Measurements from ENCODE around the gene FBXL20. TPM values are rescaled to one million over a fixed set of nuclear protein-coding genes. Genes with fewer than 3 reads are reported as not detected.
"Not testable (repeated sequence)": the region's sequence is repeated elsewhere in the genome, so short reads cannot be mapped to it uniquely, and the experiment has no call there.

The FBXL20 gene
- total and polyA plus RNA-seq, 2 donors (not counting 1 experiment from before 2014, with no cell fraction given): 7.6 to 14.5 TPM

DNA sequence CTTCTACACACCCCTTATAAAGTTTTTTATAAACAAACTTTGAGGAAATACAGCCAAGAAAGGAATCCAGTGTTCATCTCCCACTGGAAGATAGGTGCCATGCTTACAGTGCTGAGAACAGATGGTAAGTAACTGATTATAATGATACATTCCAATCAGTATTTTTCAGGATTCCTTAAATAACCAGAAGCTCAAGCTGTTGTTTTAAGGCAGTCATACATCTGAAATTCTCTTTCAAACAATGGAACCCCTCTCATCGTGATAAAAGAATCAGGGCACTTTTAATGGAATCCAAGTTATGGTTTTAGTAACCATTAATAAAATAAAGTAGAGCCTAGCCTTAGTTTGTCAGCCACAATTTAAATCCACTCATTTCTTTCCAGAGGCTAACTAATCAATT lies 119.6 kb downstream of the FBXL20 start:
- H3K9me3 ChIP-seq (ENCODE audit: control insufficient read depth, insufficient read depth, low read depth, low read length): no peaks in the 10 kb centered on the region
- no peaks in the 10 kb centered on the region for H3K36me3 ChIP-seq (ENCODE audit: control insufficient read depth, insufficient read depth, low read length)
- H3K9ac ChIP-seq (ENCODE audit: insufficient read depth, low read length): no peak overlapping the region
- TF ChIP-seq EZH2 (IDR thresholded peaks at IDR 0.05; ENCODE audit: low read length, missing control alignments): no peak
- TF ChIP-seq, protein P1, sequence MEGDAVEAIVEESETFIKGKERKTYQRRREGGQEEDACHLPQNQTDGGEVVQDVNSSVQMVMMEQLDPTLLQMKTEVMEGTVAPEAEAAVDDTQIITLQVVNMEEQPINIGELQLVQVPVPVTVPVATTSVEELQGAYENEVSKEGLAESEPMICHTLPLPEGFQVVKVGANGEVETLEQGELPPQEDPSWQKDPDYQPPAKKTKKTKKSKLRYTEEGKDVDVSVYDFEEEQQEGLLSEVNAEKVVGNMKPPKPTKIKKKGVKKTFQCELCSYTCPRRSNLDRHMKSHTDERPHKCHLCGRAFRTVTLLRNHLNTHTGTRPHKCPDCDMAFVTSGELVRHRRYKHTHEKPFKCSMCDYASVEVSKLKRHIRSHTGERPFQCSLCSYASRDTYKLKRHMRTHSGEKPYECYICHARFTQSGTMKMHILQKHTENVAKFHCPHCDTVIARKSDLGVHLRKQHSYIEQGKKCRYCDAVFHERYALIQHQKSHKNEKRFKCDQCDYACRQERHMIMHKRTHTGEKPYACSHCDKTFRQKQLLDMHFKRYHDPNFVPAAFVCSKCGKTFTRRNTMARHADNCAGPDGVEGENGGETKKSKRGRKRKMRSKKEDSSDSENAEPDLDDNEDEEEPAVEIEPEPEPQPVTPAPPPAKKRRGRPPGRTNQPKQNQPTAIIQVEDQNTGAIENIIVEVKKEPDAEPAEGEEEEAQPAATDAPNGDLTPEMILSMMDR (conservative IDR thresholded peaks at IDR 0.05 in 1 of 2, IDR thresholded peaks at IDR 0.05 in 1 of 2; ENCODE audit: low read depth in 1 of 2, low read length in 2 of 2): no peak
- H3K27ac ChIP-seq (ENCODE audit: insufficient read depth, low read length): peak overlapping the region; percentile 66
- H4K20me1 ChIP-seq (ENCODE audit: control insufficient read depth, extremely low read depth, insufficient read depth, low read length): no peaks in the 10 kb centered on the region
- DNase-seq (ENCODE audit: low read depth in 2 of 2): peak in 1 of 2 donors; percentile 79
- no peaks in the 10 kb centered on the region for H3K79me2 ChIP-seq (ENCODE audit: control insufficient read depth, insufficient read depth, low read length)
- H3K4me2 ChIP-seq (ENCODE audit: extremely low read depth, insufficient read depth, low read length): no peak overlapping the region
- no peak overlapping the region for H2AFZ ChIP-seq (ENCODE audit: low read length)
- peaks cover 7% of the 10 kb centered on the region for H3K4me1 ChIP-seq (ENCODE audit: control insufficient read depth, extremely low read depth, insufficient read depth, low read length)
- no peak overlapping the region for H3K4me3 ChIP-seq (replicated peaks in 1 of 4; ENCODE audit: control extremely low read depth in 1 of 4, insufficient read depth in 1 of 4, low read depth in 3 of 4, low read length in 4 of 4)
- H3K27me3 ChIP-seq (ENCODE audit: control insufficient read depth, insufficient read depth, low read length): no peaks in the 10 kb centered on the region

DNA sequence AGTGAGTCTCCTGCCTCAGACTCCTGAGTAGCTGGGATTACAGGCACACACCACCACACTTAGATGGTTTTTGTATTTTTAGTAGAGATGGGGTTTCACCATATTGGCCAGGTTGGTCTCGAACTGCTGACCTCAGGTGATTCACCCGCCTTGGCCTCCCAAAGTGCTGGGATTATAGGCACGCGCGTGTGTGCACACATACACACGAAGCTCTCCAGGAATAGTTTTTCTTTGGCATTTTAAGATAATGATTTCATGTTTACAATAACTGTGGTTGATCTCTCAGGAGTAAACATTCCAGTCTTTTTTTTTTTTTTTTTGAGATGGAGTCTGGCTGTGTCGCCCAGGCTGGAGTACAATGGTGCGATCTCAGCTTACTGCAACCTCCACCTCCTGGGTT lies 123.2 kb downstream of the FBXL20 start:
- H3K79me2 ChIP-seq (ENCODE audit: control insufficient read depth, insufficient read depth, low read length); H3K9me3 ChIP-seq (ENCODE audit: control insufficient read depth, insufficient read depth, low read depth, low read length); H3K4me1 ChIP-seq (ENCODE audit: control insufficient read depth, extremely low read depth, insufficient read depth, low read length); DNase-seq (ENCODE audit: low read depth in 2 of 2); H4K20me1 ChIP-seq (ENCODE audit: control insufficient read depth, extremely low read depth, insufficient read depth, low read length); H3K36me3 ChIP-seq (ENCODE audit: control insufficient read depth, insufficient read depth, low read length); H3K27ac ChIP-seq (ENCODE audit: insufficient read depth, low read length); H3K27me3 ChIP-seq (ENCODE audit: control insufficient read depth, insufficient read depth, low read length); H3K4me2 ChIP-seq (ENCODE audit: extremely low read depth, insufficient read depth, low read length); H2AFZ ChIP-seq (ENCODE audit: low read length); H3K4me3 ChIP-seq (replicated peaks in 1 of 4; ENCODE audit: control extremely low read depth in 1 of 4, insufficient read depth in 1 of 4, low read depth in 3 of 4, low read length in 4 of 4); H3K9ac ChIP-seq (ENCODE audit: insufficient read depth, low read length): not testable (repeated sequence)

DNA sequence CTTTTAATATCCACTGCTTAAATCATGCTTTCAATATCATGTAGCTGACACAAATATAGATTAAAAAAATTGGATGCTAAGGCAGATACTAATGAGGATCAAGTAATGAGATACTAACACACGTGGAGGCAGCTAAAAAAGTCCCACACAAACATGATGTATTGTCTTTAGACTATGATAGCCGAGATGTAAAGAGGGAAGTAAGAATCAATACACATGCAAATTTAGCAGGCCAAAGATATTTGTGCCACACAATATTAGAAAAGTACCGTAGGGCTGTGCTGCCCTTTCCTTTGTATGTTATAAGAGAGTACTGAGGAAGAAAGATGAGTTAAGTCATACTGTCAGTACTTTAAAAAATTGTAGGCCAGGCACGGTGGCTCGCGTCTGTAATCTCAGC lies 124.3 kb downstream of the FBXL20 start:
- Histone ChIP-seq H3K4me1 (ENCODE audit: control insufficient read depth, extremely low read depth, insufficient read depth, low read length) (peaks cover 7% of the 10 kb centered on the region), H4K20me1 (ENCODE audit: control insufficient read depth, extremely low read depth, insufficient read depth, low read length) (no peaks in the 10 kb centered on the region), H3K27me3 (ENCODE audit: control insufficient read depth, insufficient read depth, low read length) (no peaks in the 10 kb centered on the region), H3K9ac (ENCODE audit: insufficient read depth, low read length) (no peak overlapping the region), H3K9me3 (ENCODE audit: control insufficient read depth, insufficient read depth, low read depth, low read length) (no peaks in the 10 kb centered on the region), H3K4me2 (ENCODE audit: extremely low read depth, insufficient read depth, low read length) (no peak overlapping the region), H2AFZ (ENCODE audit: low read length) (no peak overlapping the region), H3K36me3 (ENCODE audit: control insufficient read depth, insufficient read depth, low read length) (no peaks in the 10 kb centered on the region), H3K79me2 (ENCODE audit: control insufficient read depth, insufficient read depth, low read length) (no peaks in the 10 kb centered on the region), H3K4me3 (replicated peaks in 1 of 4; ENCODE audit: control extremely low read depth in 1 of 4, insufficient read depth in 1 of 4, low read depth in 3 of 4, low read length in 4 of 4) (no peak overlapping the region), H3K27ac (ENCODE audit: insufficient read depth, low read length) (no peak overlapping the region)
- no peak for TF ChIP-seq EZH2 (IDR thresholded peaks at IDR 0.05; ENCODE audit: low read length, missing control alignments)
- TF ChIP-seq, protein P1 (conservative IDR thresholded peaks at IDR 0.05 in 1 of 2, IDR thresholded peaks at IDR 0.05 in 1 of 2; ENCODE audit: low read depth in 1 of 2, low read length in 2 of 2): no peak
- no peak for DNase-seq (ENCODE audit: low read depth in 2 of 2)

Measured in fibroblast of lung (primary cell).